ENCODE measurements around the gene KRT23. TPM values are rescaled to one million over a fixed set of nuclear protein-coding genes. Genes with fewer than 3 reads are reported as not detected.

The KRT23 gene
- total RNA-seq, 1 donor from 2014 or later = 25.9 TPM

GRCh38 chr17:40914075-40914855 is 23.2 kb downstream of the KRT23 start:
- Histone ChIP-seq H3K27me3 (ENCODE audit: control insufficient read depth, insufficient read depth, low read length) (no peaks in the 10 kb centered on the region), H3K4me3 (ENCODE audit: low read depth, low read length) (no peak overlapping the region), H3K36me3 (ENCODE audit: control insufficient read depth, insufficient read depth, low read length) (no peaks in the 10 kb centered on the region)
- no peak for DNase-seq (ENCODE audit: low read depth)
- TF ChIP-seq CTCF (IDR thresholded peaks at IDR 0.05; ENCODE audit: insufficient read depth, low read length, poor library complexity, severe bottlenecking) = no peak

- DNase-seq (ENCODE audit: low read depth) = no peak
- Histone ChIP-seq H3K4me3 (ENCODE audit: low read depth, low read length) (no peak overlapping the region), H3K36me3 (ENCODE audit: control insufficient read depth, insufficient read depth, low read length) (no peaks in the 10 kb centered on the region), H3K27me3 (ENCODE audit: control insufficient read depth, insufficient read depth, low read length) (no peaks in the 10 kb centered on the region)
- no peak for TF ChIP-seq CTCF (IDR thresholded peaks at IDR 0.05; ENCODE audit: insufficient read depth, low read length, poor library complexity, severe bottlenecking)
These were observed 24.8 kb downstream of the KRT23 start for GRCh38 chr17:40912486-40913210.

GRCh38 chr17:40910441-40910841 is 27.0 kb downstream of the KRT23 start:
- DNase-seq (ENCODE audit: low read depth) = no peak
- no peaks in the 10 kb centered on the region for H3K27me3 ChIP-seq (ENCODE audit: control insufficient read depth, insufficient read depth, low read length)
- H3K4me3 ChIP-seq (ENCODE audit: low read depth, low read length) = no peak overlapping the region
- no peak for TF ChIP-seq CTCF (IDR thresholded peaks at IDR 0.05; ENCODE audit: insufficient read depth, low read length, poor library complexity, severe bottlenecking)
- no peaks in the 10 kb centered on the region for H3K36me3 ChIP-seq (ENCODE audit: control insufficient read depth, insufficient read depth, low read length)

GRCh38 chr17:40909755-40910154 is 27.7 kb downstream of the KRT23 start:
- H3K36me3 ChIP-seq (ENCODE audit: control insufficient read depth, insufficient read depth, low read length) = no peaks in the 10 kb centered on the region
- H3K27me3 ChIP-seq (ENCODE audit: control insufficient read depth, insufficient read depth, low read length) = no peaks in the 10 kb centered on the region
- TF ChIP-seq CTCF (IDR thresholded peaks at IDR 0.05; ENCODE audit: insufficient read depth, low read length, poor library complexity, severe bottlenecking) = no peak
- no peak overlapping the region for H3K4me3 ChIP-seq (ENCODE audit: low read depth, low read length)
- DNase-seq (ENCODE audit: low read depth) = no peak

GRCh38 chr17:40909351-40909750 is 28.1 kb downstream of the KRT23 start:
- Histone ChIP-seq H3K36me3 (ENCODE audit: control insufficient read depth, insufficient read depth, low read length) (no peaks in the 10 kb centered on the region), H3K4me3 (ENCODE audit: low read depth, low read length) (no peak overlapping the region), H3K27me3 (ENCODE audit: control insufficient read depth, insufficient read depth, low read length) (no peaks in the 10 kb centered on the region)
- DNase-seq (ENCODE audit: low read depth) = peak; percentile 74
- peak; percentile 63 for TF ChIP-seq CTCF (IDR thresholded peaks at IDR 0.05; ENCODE audit: insufficient read depth, low read length, poor library complexity, severe bottlenecking)

Measured in kidney epithelial cell (primary cell).